ENCODE data around the gene NKPD1.

GRCh38 chr19:45144431-45145269 is 16.1 kb downstream of the NKPD1 start:
- TF ChIP-seq POLR2A (IDR thresholded peaks at IDR 0.05), result no peak
- no peak for TF ChIP-seq CTCF (IDR thresholded peaks at IDR 0.05 in 4 of 5, conservative IDR thresholded peaks at IDR 0.05 in 1 of 5)

Measured in gastrocnemius medialis (tissue), 4 donors.